HepG2 (cell line): ENCODE data around the gene FRMD3. TPM values are rescaled to one million over a fixed set of nuclear protein-coding genes. Genes with fewer than 3 reads are reported as not detected.

ENCODE experiments used
- ATAC-seq: fragments of 200-7000 bp; cut with Tn5 transposase; 3 replicates; pipeline ENCODE4 v1.9.1; 2020; ENCODE audit warnings: mild to moderate bottlenecking, moderate library complexity
- BruUV-seq: library from RNA; stranded (reverse); fragments of 400-500 nt; replicated peaks from 2 replicates; lab custom pipeline; 2021; lab: Mats Ljungman, UMichigan
- CTCF ChIA-PET: fragments of 300-600 bp; formaldehyde crosslinking; extraction: SDS; loops from one replicate; lab custom pipeline; 2021; ENCODE audit warnings: low total read pairs, inconsistent platforms, low intra/inter-chr PET ratio; lab: Yijun Ruan, JAX
- POLR2A ChIA-PET: fragments of 350-600 bp; sonication (Branson Sonifier 250); formaldehyde crosslinking; loops from one replicate; lab custom pipeline; 2020; ENCODE audit warnings: antibody characterized with exemption, inconsistent platforms; lab: Yijun Ruan, JAX
- DNase-seq: peaks from one replicate; pipeline ENCODE4 v3.0.0-alpha.2; 2015; ENCODE audit warnings: low spot score
- FAIRE-seq: peaks from 3 replicates; lab custom pipeline; 2011; peaks lifted over from hg19 to GRCh38; lab: Jason Lieb, UNC
- H2AFZ ChIP-seq: one replicate; pipeline ENCODE4 v1.6.1; 2011; ENCODE audit warnings: low read length, inconsistent platforms
- H3K27ac ChIP-seq: fragments of 300-600 bp; 3 replicates; pipeline ENCODE4 v1.8.0; 2011; ENCODE audit warnings: mixed run types, mild to moderate bottlenecking, mixed read lengths, low read length, inconsistent platforms; ENCODE audit not compliant: insufficient read depth; ENCODE audit errors: extremely low read length
- H3K27me3 ChIP-seq, 2 experiments: fragments of 200-600 bp in 1 of 2; 2 replicates in 1 of 2; 3 replicates in 1 of 2; pipeline versions ENCODE4 v1.6.0 to v1.8.0; 2011; ENCODE audit warnings: low read length in 2 of 2, mild to moderate bottlenecking in 2 of 2, moderate library complexity in 2 of 2, inconsistent platforms in 1 of 2; ENCODE audit not compliant: insufficient read depth in 2 of 2, control insufficient read depth in 1 of 2
- H3K36me3 ChIP-seq, 2 experiments: fragments of 200-600 bp in 1 of 2; replicated peaks in 1 of 2; 2 replicates in 1 of 2; 3 replicates in 1 of 2; pipeline versions ENCODE4 v1.5.1 to v1.8.0; 2011; ENCODE audit warnings: low read length in 2 of 2, inconsistent platforms in 1 of 2; ENCODE audit not compliant: insufficient read depth in 2 of 2, control insufficient read depth in 1 of 2
- H3K4me1 ChIP-seq: 2 replicates; pipeline ENCODE4 v1.5.1; 2012; ENCODE audit warnings: low read length, inconsistent platforms; ENCODE audit not compliant: insufficient read depth
- H3K4me2 ChIP-seq: 2 replicates; pipeline ENCODE4 v1.6.0; 2011; ENCODE audit warnings: low read depth, low read length, inconsistent platforms
- H3K4me3 ChIP-seq, 3 experiments: fragments of 200-600 bp in 1 of 3; sonication (generic), shearing (Covaris generic) in 1 of 3; replicated peaks in 1 of 3; 2 replicates each; pipeline ENCODE4 v1.5.1; 2011 to 2016; ENCODE audit warnings: low read length in 3 of 3, inconsistent platforms in 2 of 3, low read depth in 2 of 3, mild to moderate bottlenecking in 2 of 3, control low read depth in 1 of 3, mixed read lengths in 1 of 3; ENCODE audit not compliant: insufficient read depth in 1 of 3
- H3K79me2 ChIP-seq: one replicate; pipeline ENCODE4 v1.6.1; 2011; ENCODE audit warnings: low read length, inconsistent platforms; ENCODE audit not compliant: insufficient read depth
- H3K9ac ChIP-seq: 2 replicates; pipeline ENCODE4 v1.6.0; 2011; ENCODE audit warnings: mild to moderate bottlenecking, low read depth, low read length, inconsistent platforms; ENCODE audit not compliant: insufficient read depth
- H3K9me3 ChIP-seq: 2 replicates; pipeline ENCODE4 v1.5.1; 2012; ENCODE audit warnings: mild to moderate bottlenecking, low read length
- H4K20me1 ChIP-seq: 2 replicates; pipeline ENCODE4 v1.6.0; 2011; ENCODE audit warnings: inconsistent platforms, mild to moderate bottlenecking, low read length, moderate library complexity; ENCODE audit not compliant: insufficient read depth
- CAMTA2 ChIP-seq: sonication (generic); formaldehyde crosslinking; IDR thresholded peaks from 2 replicates; pipeline ENCODE4 v1.4.0; 2020; ENCODE audit warnings: mild to moderate bottlenecking, missing genetic modification reagents, borderline replicate concordance
- ETS1 ChIP-seq: sonication (generic); formaldehyde crosslinking; IDR thresholded peaks from 2 replicates; pipeline ENCODE4 v1.4.0; 2020; ENCODE audit warnings: missing genetic modification reagents
- GTF2F1 ChIP-seq: fragments of 150-350 bp; IDR thresholded peaks from 2 replicates; pipeline ENCODE4 v1.6.1; 2014; ENCODE audit warnings: low read length
- HNF4A ChIP-seq: sonication (generic); formaldehyde crosslinking; IDR thresholded peaks from 2 replicates; pipeline ENCODE4 v1.4.0; 2020; ENCODE audit warnings: missing genetic modification reagents
- HOXA3 ChIP-seq: sonication (generic); formaldehyde crosslinking; IDR thresholded peaks from 2 replicates; pipeline ENCODE4 v1.5.0; 2020; ENCODE audit warnings: missing genetic modification reagents
- POGZ ChIP-seq: sonication (generic); formaldehyde crosslinking; IDR thresholded peaks from 2 replicates; pipeline ENCODE4 v1.4.0; 2020; ENCODE audit warnings: mild to moderate bottlenecking, missing genetic modification reagents
- RAD51 ChIP-seq: fragments of 450-650 bp; IDR thresholded peaks from 2 replicates; pipeline ENCODE4 v1.6.1; 2016; ENCODE audit warnings: borderline replicate concordance
- ZBTB42 ChIP-seq: sonication (generic); formaldehyde crosslinking; IDR thresholded peaks from 2 replicates; pipeline ENCODE4 v1.5.0; 2020; ENCODE audit warnings: mild to moderate bottlenecking, missing genetic modification reagents
- ZBTB44 ChIP-seq: sonication (generic); formaldehyde crosslinking; IDR thresholded peaks from 2 replicates; pipeline ENCODE4 v1.4.0; 2020; ENCODE audit warnings: missing genetic modification reagents
- ZNF225 ChIP-seq: sonication (generic); formaldehyde crosslinking; IDR thresholded peaks from 2 replicates; pipeline ENCODE4 v1.4.0; 2020; ENCODE audit warnings: mild to moderate bottlenecking, missing genetic modification reagents
- ZNF629 ChIP-seq: sonication (generic); formaldehyde crosslinking; conservative IDR thresholded peaks from 2 replicates; pipeline ENCODE4 v1.5.0; 2020; ENCODE audit warnings: missing genetic modification reagents
- WGBS: methylation state at CpG from one replicate; pipeline ENCODE4 v1.1.6; 2017; ENCODE audit warnings: low lambda C conversion rate; 5-methylcytosine and 5-hydroxymethylcytosine counted together
- in situ Hi-C: cut with HindIII; loops from 2 replicates; pipeline ENCODE4 v1.10.0; 2017; ENCODE audit warnings: low pct_unique_long_range_greater_than_20kb; ENCODE audit not compliant: extremely low pct_ligation_motif_present
- intact Hi-C: fragments of 100-400 bp; cut with micrococcal nuclease; formaldehyde crosslinking; loops from one replicate; pipeline ENCODE4 v1.10.0; 2022; ENCODE audit not compliant: unreplicated experiment
- polyA plus RNA-seq, 8 experiments: library from polyadenylated mRNA; depleted of rRNA in 3 of 8; stranded (reverse) in 7 of 8; unstranded in 1 of 8; fragments of >200 nt; fragmentation: Illumina TruSeq in 4 of 8; extraction: Trizol in 4 of 8; gene quantifications; 2 replicates each; pipeline versions ENCODE4 v1.2.1 to v1.2.3, GENCODE V29; 2011 to 2016; ENCODE audit warnings: low read depth in 4 of 8, missing spikeins in 1 of 8, mixed read lengths in 1 of 8; ENCODE audit not compliant: insufficient read depth in 1 of 8
- total RNA-seq, 5 experiments: library from RNA; depleted of rRNA; stranded (reverse); fragments of >200 nt; fragmentation: Illumina TruSeq; extraction: Trizol; gene quantifications; 2 replicates each; pipeline ENCODE4 v1.2.3, GENCODE V29; 2016; ENCODE audit warnings: low read depth in 1 of 5

Gene FRMD3
- total and polyA plus RNA-seq, 2 of the 13 experiments (the other 11 are each of a cell fraction or from before 2014, with no cell fraction given) = 3.2 to 7.7 TPM

GRCh38 chr9:83434254-83434653 lies 103.9 kb downstream of the FRMD3 start:
- BruUV-seq = no TSS peak
- H3K4me1 ChIP-seq = peaks cover 60% of the 10 kb centered on the region

GRCh38 chr9:83433846-83434245 lies 104.4 kb downstream of the FRMD3 start:
- Histone ChIP-seq H3K79me2 (no peaks in the 10 kb centered on the region), H3K4me1 (peaks cover 64% of the 10 kb centered on the region)
- CTCF ChIA-PET = no interaction called here

More at GRCh38 chr9:83434254-83434653, 103.9 kb downstream of the FRMD3 start:
- no peaks in the 10 kb centered on the region for H3K27me3 ChIP-seq
- H3K4me2 ChIP-seq = no peak overlapping the region
- WGBS = 80% methylated on average over 1 of the region's 1 CpG
- CTCF ChIA-PET = no interaction called here
- TF ChIP-seq POGZ (peak; percentile 35; the same call in 1 of the 2 replicates), RAD51 (no peak), ZBTB42 (no peak), CAMTA2 (CRISPR knock-in tag) (no peak), ZNF225 (CRISPR knock-in tag) (no peak), ZNF629 (CRISPR knock-in tag) (peak; percentile 29; the same call in 1 of the 2 replicates), HNF4A (CRISPR knock-in tag) (peak; percentile 32), ETS1 (CRISPR knock-in tag) (no peak)
- intact Hi-C loops (no loop called here), in situ Hi-C loops (no loop called here)
- no peak overlapping the region for H3K9ac ChIP-seq
- no peak overlapping the region for H3K4me3 ChIP-seq
- FAIRE-seq = no peak
- H3K9me3 ChIP-seq = no peaks in the 10 kb centered on the region
- no peaks in the 10 kb centered on the region for H4K20me1 ChIP-seq
- no peaks in the 10 kb centered on the region for H3K36me3 ChIP-seq
- H2AFZ ChIP-seq = no peak overlapping the region
- no peak; the same call in 1 of the 3 replicates for ATAC-seq
- no peak for DNase-seq
- no peaks in the 10 kb centered on the region for H3K79me2 ChIP-seq
- POLR2A ChIA-PET = interaction anchor here (1.4 to 3.2 kb wide), 2 partner anchors 10 to 103 kb away, joined by 3 to 12 read pairs; no protein-coding TSS in a partner anchor
- H3K27ac ChIP-seq = peak overlapping the region; percentile 9

More at GRCh38 chr9:83433846-83434245, 104.4 kb downstream of the FRMD3 start:
- intact Hi-C loops = no loop called here
- Histone ChIP-seq H3K27ac (peak overlapping the region; percentile 9), H3K36me3 (no peaks in the 10 kb centered on the region), H3K4me2 (no peak overlapping the region), H3K4me3 (no peak overlapping the region), H3K9me3 (no peaks in the 10 kb centered on the region), H4K20me1 (no peaks in the 10 kb centered on the region), H3K9ac (no peak overlapping the region), H2AFZ (no peak overlapping the region), H3K27me3 (no peaks in the 10 kb centered on the region)
- TF ChIP-seq HOXA3 (CRISPR knock-in tag) (0 out of 2 replicates have a peak, but pooled peaks have one; percentile 14), GTF2F1 (no peak), ZBTB44 (CRISPR knock-in tag) (no peak)
- no CpG with 5 or more reads among the region's 1 CpG for WGBS
- BruUV-seq = no TSS peak
- no peak for FAIRE-seq
- no peak for DNase-seq
- POLR2A ChIA-PET = interaction anchor here (1.4 to 3.2 kb wide), 2 partner anchors 10 to 103 kb away, joined by 3 to 12 read pairs; no protein-coding TSS in a partner anchor
- no peak; the same call in 2 of the 3 replicates for ATAC-seq
- in situ Hi-C loops = no loop called here
